Choroid plexus epithelial cell (primary cell): Measurements from ENCODE around the gene RAVER2.

Experiments
- DNase-seq: peaks from one replicate; pipeline ENCODE4 v3.0.0-alpha.2; 2010; ENCODE audit warnings: low read depth
- H3K4me3 ChIP-seq: 2 replicates; pipeline ENCODE4 v1.5.1; 2011; ENCODE audit warnings: low read depth, mild to moderate bottlenecking, control low read depth, low read length, moderate library complexity
- TF ChIP-seq, protein P1 (sequence below): conservative IDR thresholded peaks from 2 replicates; pipeline ENCODE4 v1.5.1; 2011; ENCODE audit warnings: low read depth, mild to moderate bottlenecking, control low read depth, inconsistent platforms, low read length, moderate library complexity

The RAVER2 gene

DNA sequence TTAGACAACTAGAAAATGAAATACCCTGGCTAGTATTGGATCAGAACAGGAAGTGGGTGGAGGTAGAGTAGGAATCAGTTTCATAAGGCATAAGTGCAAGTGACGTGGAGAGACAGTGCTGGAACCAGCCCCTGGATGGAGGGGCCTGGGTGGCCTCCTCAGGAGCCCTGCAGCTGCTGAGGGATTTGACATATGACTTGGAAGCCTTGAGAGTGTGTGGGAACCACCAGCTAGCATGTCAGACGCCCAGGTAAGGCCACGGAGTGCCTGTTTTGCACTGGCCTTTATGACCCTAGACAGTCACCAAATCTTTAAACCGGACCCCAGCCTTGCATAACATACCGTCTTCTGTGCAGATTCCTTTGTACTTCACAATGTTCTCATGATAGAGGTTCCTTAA, 94.4 kb downstream of the RAVER2 start:
- DNase-seq = no peak
- TF ChIP-seq, protein P1, sequence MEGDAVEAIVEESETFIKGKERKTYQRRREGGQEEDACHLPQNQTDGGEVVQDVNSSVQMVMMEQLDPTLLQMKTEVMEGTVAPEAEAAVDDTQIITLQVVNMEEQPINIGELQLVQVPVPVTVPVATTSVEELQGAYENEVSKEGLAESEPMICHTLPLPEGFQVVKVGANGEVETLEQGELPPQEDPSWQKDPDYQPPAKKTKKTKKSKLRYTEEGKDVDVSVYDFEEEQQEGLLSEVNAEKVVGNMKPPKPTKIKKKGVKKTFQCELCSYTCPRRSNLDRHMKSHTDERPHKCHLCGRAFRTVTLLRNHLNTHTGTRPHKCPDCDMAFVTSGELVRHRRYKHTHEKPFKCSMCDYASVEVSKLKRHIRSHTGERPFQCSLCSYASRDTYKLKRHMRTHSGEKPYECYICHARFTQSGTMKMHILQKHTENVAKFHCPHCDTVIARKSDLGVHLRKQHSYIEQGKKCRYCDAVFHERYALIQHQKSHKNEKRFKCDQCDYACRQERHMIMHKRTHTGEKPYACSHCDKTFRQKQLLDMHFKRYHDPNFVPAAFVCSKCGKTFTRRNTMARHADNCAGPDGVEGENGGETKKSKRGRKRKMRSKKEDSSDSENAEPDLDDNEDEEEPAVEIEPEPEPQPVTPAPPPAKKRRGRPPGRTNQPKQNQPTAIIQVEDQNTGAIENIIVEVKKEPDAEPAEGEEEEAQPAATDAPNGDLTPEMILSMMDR = no peak
- H3K4me3 ChIP-seq = no peak overlapping the region

DNA sequence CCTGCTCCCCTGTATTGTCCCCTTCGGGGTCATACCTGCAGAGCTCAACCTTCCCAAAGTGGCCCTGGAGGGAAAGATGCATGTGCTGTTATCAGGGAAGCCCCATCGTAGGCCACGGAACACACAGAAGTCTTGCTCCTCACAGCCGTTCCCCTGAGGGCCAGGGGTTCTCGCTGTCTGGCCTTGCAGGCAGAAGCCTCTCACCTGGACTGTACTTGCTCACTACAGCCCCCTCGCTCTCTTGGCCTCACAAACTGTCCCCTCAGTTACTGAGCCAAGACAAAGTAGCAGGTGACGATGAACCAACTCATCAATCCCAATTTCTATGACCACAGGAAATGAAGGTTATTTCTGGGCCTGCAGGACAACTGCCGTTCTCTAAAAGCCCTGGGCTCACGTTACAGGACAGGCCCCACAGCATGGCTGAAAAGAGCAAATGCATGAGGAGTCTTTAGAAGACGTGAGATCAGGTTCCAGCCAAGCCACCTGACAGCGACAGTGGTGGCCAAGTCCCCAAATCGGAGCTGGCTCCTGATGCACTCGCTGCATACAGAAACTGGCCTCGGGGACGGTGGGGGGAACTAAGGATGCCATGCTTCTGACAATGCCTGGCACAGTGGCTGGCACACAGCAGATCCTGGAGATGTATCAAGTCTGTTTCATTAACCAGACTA, 95.0 kb downstream of the RAVER2 start:
- H3K4me3 ChIP-seq = no peak overlapping the region
- DNase-seq = no peak
- TF ChIP-seq, protein P1 = no peak

DNA sequence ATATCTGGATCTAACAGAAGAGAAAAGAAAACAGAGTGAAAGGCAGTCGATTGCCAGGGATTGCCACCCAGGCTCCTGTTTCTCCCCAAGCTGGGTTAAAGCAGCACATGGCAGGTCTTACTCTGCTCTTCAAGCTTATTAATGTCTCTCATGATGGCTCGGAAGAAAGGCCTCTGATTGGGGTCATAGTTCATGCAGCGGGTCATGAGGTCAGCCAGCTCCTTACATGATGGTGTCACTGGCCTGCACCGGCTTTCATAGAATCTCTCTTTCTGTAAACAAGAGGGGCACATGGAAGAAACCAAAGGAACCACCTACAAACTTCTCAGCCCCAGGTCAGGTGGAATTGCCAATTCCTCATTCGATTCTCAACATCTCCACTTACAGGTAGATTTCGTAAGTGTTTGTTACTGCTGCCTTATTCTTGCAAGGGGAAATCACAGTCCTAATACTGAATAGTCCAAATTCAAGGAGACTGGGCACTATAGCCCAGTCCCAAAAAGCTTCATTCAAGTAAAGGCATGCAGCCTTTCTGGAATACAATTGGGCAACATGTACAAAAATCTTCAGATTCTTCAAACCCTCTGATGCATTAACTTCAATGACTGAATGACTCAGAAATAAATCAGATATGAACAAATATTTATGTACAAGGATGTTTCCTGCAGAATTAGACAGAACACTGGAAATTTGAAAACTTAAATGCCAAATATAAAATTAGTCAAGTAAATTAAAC, 96.6 kb downstream of the RAVER2 start:
- H3K4me3 ChIP-seq = no peak overlapping the region
- TF ChIP-seq, protein P1 = no peak
- peak; percentile 36 for DNase-seq

DNA sequence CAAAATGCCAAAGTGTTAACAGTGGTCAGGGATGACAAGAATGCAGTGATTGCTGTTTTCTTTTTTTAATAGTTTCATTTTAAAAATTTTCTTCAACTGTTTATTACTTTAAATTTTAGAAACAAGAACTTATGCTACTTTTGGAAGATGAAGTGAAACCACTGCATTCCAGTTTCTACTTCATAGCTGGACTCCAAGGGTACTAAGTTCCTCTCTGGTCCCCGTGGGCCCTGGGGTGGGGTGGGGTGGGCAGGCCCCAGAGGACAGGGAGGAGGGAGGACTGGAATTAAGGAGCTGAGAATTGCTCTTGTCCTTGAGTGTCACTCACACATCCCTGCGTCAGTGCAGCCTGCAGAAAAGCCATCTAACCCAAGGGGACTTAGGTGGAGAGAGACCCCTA, 97.3 kb downstream of the RAVER2 start:
- H3K4me3 ChIP-seq = no peak overlapping the region
- DNase-seq = no peak
- TF ChIP-seq, protein P1 = no peak

DNA sequence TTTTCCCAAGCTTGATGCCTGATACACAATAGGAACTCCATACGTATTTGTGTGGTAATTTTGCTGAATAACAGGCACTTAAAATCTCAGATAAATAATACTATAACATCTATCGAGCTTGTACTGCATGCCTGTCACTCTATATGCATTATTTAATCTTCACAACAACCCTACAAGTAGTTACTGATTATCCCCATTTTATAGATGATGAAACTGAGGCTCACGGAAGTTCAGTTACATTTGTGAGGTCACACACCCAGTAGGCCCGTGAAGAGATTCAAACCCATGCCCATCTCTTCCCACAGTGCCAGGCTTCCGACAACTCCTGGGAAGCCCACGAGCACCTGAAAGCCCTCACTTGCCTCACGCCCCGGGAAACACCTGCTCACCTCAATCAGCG, 98.8 kb downstream of the RAVER2 start:
- TF ChIP-seq, protein P1 = no peak
- H3K4me3 ChIP-seq = no peak overlapping the region
- no peak for DNase-seq

DNA sequence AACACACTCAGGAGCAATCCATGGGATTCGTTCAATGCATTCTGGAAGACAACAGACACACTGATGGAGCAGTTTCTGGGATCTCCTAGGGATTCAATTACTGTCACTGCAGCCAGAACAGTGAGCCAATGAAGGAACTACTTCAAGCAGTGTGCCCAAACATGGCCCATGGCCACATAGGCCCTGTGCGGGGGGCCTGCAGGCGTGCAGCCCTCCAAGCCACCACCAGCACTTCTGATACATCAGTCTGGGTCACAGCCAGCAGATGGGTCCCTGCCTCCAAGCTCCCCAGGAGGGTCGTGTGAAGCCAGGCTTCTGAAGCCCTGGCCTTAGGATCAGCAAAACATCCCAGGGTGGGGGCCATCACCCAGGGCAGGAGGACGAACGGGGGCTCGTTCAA, 99.3 kb downstream of the RAVER2 start:
- no peak overlapping the region for H3K4me3 ChIP-seq
- TF ChIP-seq, protein P1 = no peak
- no peak for DNase-seq

DNA sequence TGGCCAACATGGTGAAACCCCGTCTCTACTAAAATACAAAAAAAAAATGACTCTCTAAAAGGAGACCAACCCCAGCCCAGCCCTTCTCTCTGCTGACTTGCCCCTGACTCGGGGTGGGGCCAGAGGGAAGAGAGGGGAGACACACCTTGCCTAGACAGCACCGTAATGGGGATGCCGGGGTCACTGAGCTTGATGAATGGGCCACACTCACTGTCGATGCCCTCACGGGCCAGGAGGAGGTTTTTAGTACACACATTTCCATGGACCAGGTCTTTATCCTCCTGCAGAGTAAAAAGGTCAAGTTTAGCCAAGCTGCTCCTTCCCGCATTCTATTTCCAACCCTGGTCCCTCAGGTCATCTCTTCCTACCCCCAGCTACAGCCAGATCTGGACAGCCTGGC, 99.7 kb downstream of the RAVER2 start:
- H3K4me3 ChIP-seq = no peak overlapping the region
- TF ChIP-seq, protein P1 = no peak
- no peak for DNase-seq
